Neural crest cell (in vitro differentiated cells): ENCODE results near the gene ICE1. TPM values are rescaled to one million over a fixed set of nuclear protein-coding genes. Genes with fewer than 3 reads are reported as not detected.

Experiments used
- DNase-seq: peaks from one replicate; pipeline ENCODE4 v3.0.0; 2021; ENCODE audit warnings: low read depth, mixed read lengths, low spot score
- H3K27ac Mint-ChIP-seq: one replicate; pipeline ENCODE4 v1.8.0; 2021; ENCODE audit warnings: mild to moderate bottlenecking, mixed read lengths; ENCODE audit not compliant: unreplicated experiment
- H3K27me3 Mint-ChIP-seq: 2 replicates; pipeline ENCODE4 v1.8.0; 2021; ENCODE audit warnings: low read depth, mild to moderate bottlenecking, mixed read lengths
- H3K36me3 Mint-ChIP-seq: 2 replicates; pipeline ENCODE4 v1.8.0; 2021; ENCODE audit warnings: low read depth, mild to moderate bottlenecking, mixed read lengths
- H3K4me1 Mint-ChIP-seq: 2 replicates; pipeline ENCODE4 v1.8.0; 2021; ENCODE audit warnings: mixed read lengths
- H3K4me3 Mint-ChIP-seq: one replicate; pipeline ENCODE4 v1.8.0; 2021; ENCODE audit warnings: mild to moderate bottlenecking, mixed read lengths
- H3K9me3 Mint-ChIP-seq: 2 replicates; pipeline ENCODE4 v1.8.0; 2021; ENCODE audit warnings: mixed read lengths
- CTCF ChIP-seq: fragments of 200-600 bp; sonication (generic); conservative IDR thresholded peaks from 2 replicates; pipeline ENCODE4 v1.5.0; 2021; ENCODE audit warnings: antibody characterized with exemption, mild to moderate bottlenecking
- total RNA-seq: library from RNA; stranded (reverse); gene quantifications from 2 replicates; pipeline ENCODE4 v1.2.1, GENCODE V29; 2021

The ICE1 gene
- total RNA-seq, 1 donor from 2014 or later, result 35.1 TPM

GRCh38 chr5:5533927-5534326 is 111.5 kb downstream of the ICE1 start:
- Mint-ChIP-seq H3K36me3 (no peaks in the 10 kb centered on the region), H3K27ac (no peak overlapping the region), H3K27me3 (no peaks in the 10 kb centered on the region), H3K9me3 (peaks cover 5% of the 10 kb centered on the region), H3K4me1 (peaks cover 10% of the 10 kb centered on the region), H3K4me3 (no peak overlapping the region)
- DNase-seq, result no peak
- TF ChIP-seq CTCF, result no peak

GRCh38 chr5:5534333-5534732 is 111.9 kb downstream of the ICE1 start:
- DNase-seq, result no peak
- Mint-ChIP-seq H3K4me1 (peaks cover 10% of the 10 kb centered on the region), H3K4me3 (no peak overlapping the region), H3K9me3 (peaks cover 3% of the 10 kb centered on the region), H3K27me3 (no peaks in the 10 kb centered on the region), H3K36me3 (no peaks in the 10 kb centered on the region), H3K27ac (no peak overlapping the region)
- TF ChIP-seq CTCF, result no peak

- no peak for TF ChIP-seq CTCF
- H3K36me3 Mint-ChIP-seq, result no peaks in the 10 kb centered on the region
- DNase-seq, result no peak
- H3K4me1 Mint-ChIP-seq, result peaks cover 5% of the 10 kb centered on the region
- H3K9me3 Mint-ChIP-seq, result peaks cover 10% of the 10 kb centered on the region
- H3K27ac Mint-ChIP-seq, result no peak overlapping the region
- no peak overlapping the region for H3K4me3 Mint-ChIP-seq
- H3K27me3 Mint-ChIP-seq, result no peaks in the 10 kb centered on the region
Measured at GRCh38 chr5:5536871-5537270, 114.4 kb downstream of the ICE1 start.

- no peak for DNase-seq
- TF ChIP-seq CTCF, result no peak
- Mint-ChIP-seq H3K36me3 (no peaks in the 10 kb centered on the region), H3K9me3 (peaks cover 10% of the 10 kb centered on the region), H3K27me3 (no peaks in the 10 kb centered on the region), H3K4me3 (no peak overlapping the region), H3K4me1 (peaks cover 5% of the 10 kb centered on the region), H3K27ac (no peak overlapping the region)
Measured at GRCh38 chr5:5537426-5537825, 114.9 kb downstream of the ICE1 start.

GRCh38 chr5:5539590-5539989 is 117.1 kb downstream of the ICE1 start:
- peaks cover 5% of the 10 kb centered on the region for H3K4me1 Mint-ChIP-seq
- H3K27ac Mint-ChIP-seq, result no peak overlapping the region

More at GRCh38 chr5:5539590-5539989, 117.1 kb downstream of the ICE1 start:
- DNase-seq, result no peak
- no peaks in the 10 kb centered on the region for H3K27me3 Mint-ChIP-seq
- H3K36me3 Mint-ChIP-seq, result no peaks in the 10 kb centered on the region
- peaks cover 10% of the 10 kb centered on the region for H3K9me3 Mint-ChIP-seq
- H3K4me3 Mint-ChIP-seq, result no peak overlapping the region
- no peak for TF ChIP-seq CTCF
